Calu3 (cell line): ENCODE data around the gene CACNA2D4. TPM values are rescaled to one million over a fixed set of nuclear protein-coding genes. Genes with fewer than 3 reads are reported as not detected.

Experiments
- BruUV-seq: library from RNA; stranded (reverse); fragments of 400-500 nt; replicated peaks from 2 replicates; lab custom pipeline; 2021; lab: Mats Ljungman, UMichigan
- CTCF ChIA-PET: fragments of 300-600 bp; sonication (Branson Sonifier 250); formaldehyde crosslinking; loops from one replicate; lab custom pipeline; 2022; ENCODE audit warnings: antibody characterized with exemption; lab: Charles Lee
- DNase-seq: peaks from one replicate; pipeline ENCODE4 v3.0.0; 2022
- H3K27ac Mint-ChIP-seq: one replicate; pipeline ENCODE4 v1.8.0; 2022; ENCODE audit warnings: mixed read lengths; ENCODE audit not compliant: unreplicated experiment
- H3K27me3 Mint-ChIP-seq: one replicate; pipeline ENCODE4 v1.8.0; 2022; ENCODE audit warnings: mixed read lengths; ENCODE audit not compliant: unreplicated experiment
- H3K36me3 Mint-ChIP-seq: one replicate; pipeline ENCODE4 v1.8.0; 2022; ENCODE audit warnings: mild to moderate bottlenecking, moderate library complexity, mixed read lengths; ENCODE audit not compliant: insufficient read depth, unreplicated experiment
- H3K4me1 Mint-ChIP-seq: one replicate; pipeline ENCODE4 v1.8.0; 2022; ENCODE audit warnings: mild to moderate bottlenecking, low read depth, mixed read lengths; ENCODE audit not compliant: unreplicated experiment
- H3K4me3 Mint-ChIP-seq: one replicate; pipeline ENCODE4 v1.8.0; 2022; ENCODE audit warnings: mild to moderate bottlenecking, low read depth, moderate library complexity, mixed read lengths; ENCODE audit not compliant: unreplicated experiment
- H3K9me3 Mint-ChIP-seq: one replicate; pipeline ENCODE4 v1.8.0; 2022; ENCODE audit warnings: low read depth, mixed read lengths; ENCODE audit not compliant: unreplicated experiment
- CTCF ChIP-seq: fragments of 200-600 bp; IDR thresholded peaks from one replicate; pipeline ENCODE4 v1.8.0; 2022; ENCODE audit warnings: antibody characterized with exemption; ENCODE audit not compliant: unreplicated experiment
- intact Hi-C: fragments of 100-400 bp; cut with micrococcal nuclease; formaldehyde crosslinking; loops from one replicate; pipeline ENCODE4 v1.10.0; 2022; ENCODE audit not compliant: unreplicated experiment
- total RNA-seq: library from RNA; stranded (reverse); gene quantifications from 2 replicates; pipeline ENCODE4 v1.2.3, GENCODE V29; 2022

The CACNA2D4 gene
- total RNA-seq, 1 experiment from 2014 or later: 0.80 TPM

GRCh38 chr12:1927051-1927680 is 8.7 kb upstream of the CACNA2D4 start:
- no peak overlapping the region for H3K4me3 Mint-ChIP-seq
- no TSS peak for BruUV-seq
- no peaks in the 10 kb centered on the region for H3K36me3 Mint-ChIP-seq
- H3K9me3 Mint-ChIP-seq: no peaks in the 10 kb centered on the region
- no peak for TF ChIP-seq CTCF
- CTCF ChIA-PET: no interaction called here
- intact Hi-C loops: no loop called here
- H3K4me1 Mint-ChIP-seq: no peaks in the 10 kb centered on the region
- H3K27ac Mint-ChIP-seq: no peak overlapping the region
- peaks cover 97% of the 10 kb centered on the region for H3K27me3 Mint-ChIP-seq
- no peak for DNase-seq

DNA sequence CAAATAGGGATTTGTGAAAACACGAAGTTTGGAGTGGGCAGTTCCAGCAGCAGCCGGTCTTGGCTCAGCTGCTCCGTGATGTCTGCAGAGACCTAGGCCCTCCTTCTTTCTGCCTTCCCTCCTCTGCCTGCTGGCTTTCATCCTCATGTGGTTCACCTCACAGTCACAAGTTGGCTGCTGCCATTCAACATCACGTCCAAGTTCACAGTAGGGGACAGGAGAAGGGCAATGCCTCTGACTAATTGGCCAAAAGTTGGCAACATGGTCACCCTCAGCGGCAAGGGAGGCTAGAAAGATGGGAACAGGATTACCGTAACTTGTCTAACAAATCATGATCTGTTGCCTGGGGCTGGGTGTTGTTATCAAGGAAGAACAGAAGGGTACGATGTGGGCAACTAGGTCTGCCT is 7.8 kb upstream of the CACNA2D4 start:
- peaks cover 88% of the 10 kb centered on the region for H3K27me3 Mint-ChIP-seq
- no peak for TF ChIP-seq CTCF
- no peak overlapping the region for H3K27ac Mint-ChIP-seq
- CTCF ChIA-PET: no interaction called here
- no peaks in the 10 kb centered on the region for H3K36me3 Mint-ChIP-seq
- intact Hi-C loops: no loop called here
- no peak for DNase-seq
- no peaks in the 10 kb centered on the region for H3K4me1 Mint-ChIP-seq
- BruUV-seq: no TSS peak
- no peak overlapping the region for H3K4me3 Mint-ChIP-seq
- H3K9me3 Mint-ChIP-seq: no peaks in the 10 kb centered on the region

- BruUV-seq: no TSS peak
- Mint-ChIP-seq H3K9me3 (no peaks in the 10 kb centered on the region), H3K27me3 (peaks cover 85% of the 10 kb centered on the region), H3K4me3 (no peak overlapping the region), H3K4me1 (no peaks in the 10 kb centered on the region), H3K27ac (no peak overlapping the region), H3K36me3 (no peaks in the 10 kb centered on the region)
- intact Hi-C loops: no loop called here
- no peak for DNase-seq
- CTCF ChIA-PET: no interaction called here
- TF ChIP-seq CTCF: no peak
Measured at GRCh38 chr12:1925684-1926006, 7.2 kb upstream of the CACNA2D4 start.

DNA sequence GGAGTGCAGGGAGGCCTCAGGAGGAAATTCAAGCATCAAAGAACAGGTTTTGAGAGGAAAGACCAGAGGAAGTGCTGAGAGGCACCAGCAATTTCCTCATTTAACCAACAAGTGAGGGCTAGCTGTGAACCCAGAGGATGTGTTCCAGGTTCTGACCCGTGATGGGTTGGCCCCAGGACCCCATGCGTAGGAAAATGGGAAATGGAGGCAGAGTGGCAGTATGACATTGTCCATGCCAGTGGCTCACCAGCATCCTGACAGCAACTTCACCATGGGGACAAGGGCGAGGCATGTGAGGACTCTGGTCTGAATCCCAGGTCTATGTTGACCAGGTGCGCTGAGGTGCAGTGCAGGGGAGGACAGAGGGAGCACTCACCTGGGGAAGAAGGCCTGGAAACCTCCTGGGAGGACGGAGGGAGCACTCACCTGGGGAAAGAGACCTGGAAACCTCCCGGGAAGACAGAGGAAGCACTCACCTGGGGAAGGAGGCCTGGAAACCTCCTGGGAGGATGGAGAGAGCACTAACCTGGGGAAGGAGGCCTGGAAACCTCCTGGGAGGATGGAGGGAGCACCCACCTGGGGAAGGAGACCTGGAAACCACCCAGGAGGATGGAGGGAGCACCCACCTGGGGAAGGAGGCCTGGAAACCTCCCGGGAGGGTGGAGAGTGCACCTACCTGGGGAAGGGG is 6.7 kb upstream of the CACNA2D4 start:
- no peak for TF ChIP-seq CTCF
- no TSS peak for BruUV-seq
- H3K4me1 Mint-ChIP-seq: no peaks in the 10 kb centered on the region
- CTCF ChIA-PET: no interaction called here
- intact Hi-C loops: no loop called here
- H3K27ac Mint-ChIP-seq: no peak overlapping the region
- peaks cover 85% of the 10 kb centered on the region for H3K27me3 Mint-ChIP-seq
- H3K4me3 Mint-ChIP-seq: no peak overlapping the region
- H3K9me3 Mint-ChIP-seq: no peaks in the 10 kb centered on the region
- H3K36me3 Mint-ChIP-seq: no peaks in the 10 kb centered on the region
- no peak for DNase-seq
